T-helper 2 cell (primary cell): ENCODE results near the gene PCGF2.
"Not testable (repeated sequence)": the region's sequence is repeated elsewhere in the genome, so short reads cannot be mapped to it uniquely, and the experiment has no call there.

ENCODE experiments used
- DNase-seq, 5 experiments: peaks; one replicate each; pipeline versions ENCODE4 v3.0.0 to v3.0.0-alpha.2; 2012 to 2022

Gene PCGF2

DNA sequence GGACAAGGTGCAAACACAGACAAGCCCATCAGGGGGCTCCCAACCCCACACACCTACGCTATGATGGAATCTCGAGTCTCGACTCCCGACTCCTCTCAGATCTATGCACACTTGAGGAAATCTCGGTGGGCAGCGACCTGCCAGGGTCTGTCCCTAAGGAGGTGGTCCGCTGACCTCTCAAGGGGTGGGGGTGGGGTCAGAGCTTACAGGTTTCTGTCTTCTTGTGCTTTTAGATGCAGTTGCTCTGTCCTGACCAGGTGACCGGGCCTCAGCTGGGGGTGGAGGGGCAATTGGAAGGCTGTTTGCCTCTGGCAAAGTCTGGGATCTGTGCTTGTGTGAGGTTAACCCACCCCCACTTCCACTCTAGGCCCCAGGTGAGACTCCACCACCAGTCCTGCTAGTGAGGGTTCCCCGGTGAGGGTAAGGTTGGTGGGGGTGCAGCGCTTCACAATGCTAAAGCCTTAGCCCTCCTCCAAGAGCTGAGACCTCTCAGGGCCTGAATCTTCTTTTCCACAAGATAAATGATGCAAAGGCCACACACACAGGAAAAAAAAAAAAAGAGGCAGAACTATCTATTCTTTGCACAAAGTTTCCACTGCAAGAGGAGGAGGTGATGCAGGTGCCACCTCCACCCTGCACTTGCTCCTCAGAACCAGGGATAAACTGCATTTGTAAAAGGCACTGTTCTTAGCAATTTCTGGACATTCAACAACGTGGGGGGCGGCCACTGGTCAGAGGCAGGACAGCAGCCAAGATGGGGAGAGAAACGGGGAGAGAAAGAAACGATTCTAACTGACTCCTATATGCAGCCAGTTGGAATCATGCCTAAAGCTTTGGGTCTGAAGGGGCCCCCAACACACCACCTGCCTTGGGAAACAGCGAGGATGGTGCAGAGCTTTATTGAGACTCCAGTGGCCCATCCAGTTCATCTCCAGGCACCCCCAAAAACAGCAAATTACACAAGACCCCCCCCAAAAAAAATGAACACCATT is 13.9 kb downstream of the PCGF2 start:
- DNase-seq: peak in 1 of 5 experiments; percentile 38

DNA sequence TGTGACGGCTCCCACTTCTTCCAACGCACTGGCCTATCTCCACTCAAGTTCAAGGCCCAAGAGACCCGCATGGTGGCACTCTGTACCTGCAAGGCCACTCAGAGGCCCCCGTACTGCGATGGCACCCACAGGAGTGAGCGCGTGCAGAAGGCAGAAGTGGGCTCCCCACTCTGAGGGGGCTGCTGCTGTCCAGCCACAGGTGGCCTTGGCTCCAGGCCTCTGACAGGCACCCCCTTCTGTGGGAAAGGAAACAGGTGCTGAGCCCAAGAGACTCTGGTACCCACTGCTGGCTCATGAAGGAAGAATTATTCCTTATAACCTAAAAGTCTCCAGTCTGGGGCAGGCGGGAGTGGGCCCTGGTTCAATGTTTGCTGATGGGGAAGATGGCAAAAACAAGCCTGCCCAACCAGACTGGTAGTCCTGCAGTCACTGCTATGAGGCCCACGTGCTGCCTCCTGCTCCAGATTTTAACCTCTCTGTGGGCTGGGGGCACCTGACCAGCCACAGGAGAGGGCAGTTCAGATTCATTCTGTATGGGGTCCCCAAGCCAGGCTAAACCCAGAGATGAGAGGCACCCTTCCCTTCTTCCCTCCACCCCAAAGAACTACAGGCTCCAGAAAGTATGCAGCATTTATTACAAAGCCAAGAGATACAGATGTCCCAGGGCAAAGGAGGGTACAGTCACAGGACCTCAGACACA is 14.7 kb downstream of the PCGF2 start:
- no peak for DNase-seq

DNA sequence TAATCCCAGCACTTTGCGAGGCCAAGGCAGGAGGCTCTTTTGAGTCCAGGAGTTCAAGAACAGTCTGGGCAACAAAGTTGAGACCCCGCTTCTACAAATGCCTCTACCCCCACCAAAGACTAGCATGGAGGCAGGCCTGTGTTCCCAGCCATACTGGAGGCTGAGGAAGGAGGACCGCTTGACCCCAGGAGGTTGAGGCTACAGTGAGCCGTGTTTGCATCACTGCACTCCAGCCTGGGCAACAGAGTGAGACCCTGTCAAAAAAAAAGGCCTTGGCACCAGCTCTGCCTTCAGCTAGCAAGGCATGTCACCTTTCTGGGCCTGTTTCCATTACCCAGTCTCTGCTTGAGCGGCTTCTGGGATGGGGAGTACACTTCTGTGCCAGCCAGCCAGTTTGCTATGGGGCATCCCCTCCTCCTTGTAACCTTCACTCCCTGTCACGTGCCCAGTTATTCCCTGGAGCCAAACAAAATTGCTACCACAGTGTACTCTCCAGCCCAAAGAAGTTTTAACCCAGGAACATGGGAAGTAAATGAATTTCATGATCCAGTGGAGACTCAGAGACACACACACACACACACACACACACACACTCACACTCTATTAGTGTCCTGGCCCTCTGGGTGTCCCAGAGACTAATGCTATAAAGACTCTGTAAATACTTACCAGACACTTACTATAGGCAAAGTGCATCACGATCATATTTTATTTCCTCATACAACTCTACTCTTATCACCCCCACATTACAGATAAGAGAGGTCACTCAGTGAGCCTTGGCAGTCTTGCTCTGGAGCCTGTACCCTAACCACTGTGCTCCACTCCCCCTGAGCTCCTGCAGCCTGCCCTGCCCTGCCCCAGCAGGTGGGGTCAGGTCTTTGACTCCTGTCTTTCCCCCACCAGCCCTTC is 15.5 kb downstream of the PCGF2 start:
- DNase-seq: no peak

DNA sequence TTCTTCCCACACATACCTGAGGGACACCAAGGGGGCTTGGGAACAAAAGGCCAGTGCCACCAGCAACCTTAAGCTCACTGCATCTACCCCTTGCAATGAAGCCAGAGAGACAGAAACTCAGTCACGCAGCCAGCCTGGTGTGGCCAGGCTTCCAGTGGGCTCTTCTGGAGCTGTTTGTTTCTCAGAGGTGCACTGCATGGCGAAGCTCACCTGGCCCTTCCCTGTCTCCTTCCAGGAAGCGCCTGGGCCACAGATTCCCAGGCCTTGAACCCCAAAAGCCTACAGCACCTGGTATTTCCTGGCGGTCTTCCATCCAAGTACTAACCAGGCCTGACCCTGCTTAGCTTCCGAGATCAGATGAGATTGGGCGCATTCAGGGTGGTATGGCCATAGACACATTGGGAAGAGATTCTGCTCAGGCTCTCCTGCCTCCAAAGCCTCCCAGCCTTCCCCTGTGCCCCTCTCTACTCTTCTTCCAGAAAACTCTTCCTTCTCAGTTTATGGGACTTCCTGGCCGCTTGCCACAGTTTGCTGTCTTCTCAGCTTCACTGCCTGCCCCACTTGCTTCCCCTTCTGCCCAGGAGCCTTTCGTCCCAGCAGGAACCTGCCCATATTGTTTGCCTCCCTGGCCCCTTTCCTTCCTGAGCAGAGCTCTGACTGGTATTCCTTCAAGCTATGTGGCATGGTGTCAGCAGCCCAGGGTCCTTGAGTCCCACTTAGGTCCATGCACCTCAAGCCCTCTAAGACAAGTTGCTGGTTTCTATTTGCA is 16.4 kb downstream of the PCGF2 start:
- DNase-seq: no peak

DNA sequence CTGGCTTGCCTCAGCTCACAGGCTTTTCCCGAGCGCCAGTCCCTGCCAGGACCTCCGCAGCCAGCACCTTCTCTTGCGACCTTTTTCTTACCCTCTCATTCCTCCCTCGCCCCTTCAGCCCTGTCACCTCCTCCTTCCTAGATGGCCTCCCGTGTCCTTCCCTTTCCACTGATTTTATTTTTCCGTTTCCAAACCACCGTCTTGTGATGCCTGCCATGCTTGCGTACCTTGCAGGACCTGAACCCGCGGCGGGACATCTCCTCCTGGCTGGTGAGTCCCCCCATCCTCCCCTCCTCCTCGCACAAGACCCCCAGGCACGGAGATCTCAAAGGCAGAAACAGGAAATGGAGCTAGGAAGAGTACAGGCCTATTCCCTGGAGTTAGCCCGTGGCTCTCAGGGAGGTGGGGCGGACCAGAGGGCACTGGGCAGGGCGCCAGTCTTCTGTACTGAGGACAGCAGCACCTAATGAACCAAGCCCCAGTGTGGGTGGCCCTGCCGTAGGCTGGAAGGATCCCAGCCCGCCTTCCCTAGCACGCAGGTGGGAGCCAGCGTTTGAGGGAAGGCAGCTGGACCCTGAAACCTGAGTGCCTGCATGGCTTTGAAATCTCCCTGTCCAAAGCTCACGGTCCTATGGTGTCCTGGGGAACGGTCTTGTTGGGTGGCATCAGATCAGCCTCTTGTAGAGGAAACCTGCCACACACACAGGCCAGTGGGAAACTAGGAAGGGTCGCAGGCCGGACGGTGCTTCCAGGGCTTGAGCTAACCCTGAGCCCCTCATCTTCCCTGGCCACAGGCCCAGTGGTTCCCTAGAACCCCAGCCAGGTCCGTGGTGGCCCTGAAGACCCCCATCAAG is 17.4 kb downstream of the PCGF2 start:
- DNase-seq: peak in 1 of 5 experiments; percentile 50

DNA sequence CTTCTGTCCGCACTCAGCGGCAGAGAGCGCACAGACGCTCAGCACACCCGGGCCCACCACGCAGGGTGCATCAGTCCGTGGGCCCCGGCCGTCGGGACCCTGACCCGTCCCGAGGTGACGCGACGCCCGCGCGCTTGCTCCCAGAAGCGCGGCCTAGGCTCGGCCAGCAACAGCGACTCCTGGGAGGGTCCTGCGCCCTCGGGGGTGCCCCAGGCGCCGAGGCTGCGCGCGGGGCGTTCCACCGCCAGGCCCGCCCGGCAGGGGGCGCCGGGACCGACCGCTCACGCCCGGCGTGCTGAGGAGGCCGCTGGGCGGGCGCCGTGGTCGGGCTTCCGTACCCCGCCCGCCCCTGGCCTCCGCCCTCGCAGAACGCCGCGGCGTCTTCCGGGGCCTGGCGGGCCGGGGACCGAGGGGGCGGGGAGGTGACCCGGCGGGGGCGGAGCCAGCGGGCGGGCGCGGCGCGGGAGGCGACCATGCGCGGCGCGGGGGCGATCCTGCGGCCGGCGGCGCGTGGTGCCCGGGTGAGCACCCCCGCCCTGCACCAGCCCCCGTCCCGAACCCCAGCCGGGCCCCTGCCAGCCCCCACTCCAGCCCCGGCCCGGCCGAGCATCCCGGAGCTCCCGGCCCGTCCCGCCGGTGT is 18.1 kb downstream of the PCGF2 start, which contains the start of gene CISD3:
TSS of gene CISD3 (plus strand) at position 456 of the 640 bp plus-strand sequence. CDS start at position 474, 18 bp downstream.
- peak; percentile 70 to 95 (median 83) for DNase-seq

DNA sequence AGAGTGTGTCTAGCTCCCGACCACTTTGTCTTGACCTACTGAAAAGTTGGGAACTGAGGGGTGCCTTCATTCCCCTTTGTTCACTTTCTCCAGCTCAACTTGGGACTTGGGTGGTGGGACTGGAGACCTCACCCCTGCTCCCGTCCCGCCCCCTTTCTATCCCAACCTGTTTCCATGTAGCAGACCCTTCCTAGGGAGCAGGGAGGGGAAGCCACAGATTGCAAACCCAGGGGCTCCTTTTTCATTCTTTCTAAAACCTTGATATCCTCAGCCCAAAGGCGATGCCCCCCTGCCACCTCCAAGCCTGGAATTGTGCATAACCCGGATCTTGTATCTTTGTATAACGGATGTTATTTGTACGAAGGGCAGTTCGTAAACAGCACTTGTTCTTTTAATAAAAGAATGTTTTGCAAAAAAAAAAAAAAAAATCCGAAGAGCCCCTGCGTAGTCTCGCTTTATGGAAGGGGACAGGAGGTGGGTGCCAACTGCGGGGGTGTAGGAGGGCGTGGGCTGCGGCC is 18.7 kb downstream of the PCGF2 start:
- no peak for DNase-seq

DNA sequence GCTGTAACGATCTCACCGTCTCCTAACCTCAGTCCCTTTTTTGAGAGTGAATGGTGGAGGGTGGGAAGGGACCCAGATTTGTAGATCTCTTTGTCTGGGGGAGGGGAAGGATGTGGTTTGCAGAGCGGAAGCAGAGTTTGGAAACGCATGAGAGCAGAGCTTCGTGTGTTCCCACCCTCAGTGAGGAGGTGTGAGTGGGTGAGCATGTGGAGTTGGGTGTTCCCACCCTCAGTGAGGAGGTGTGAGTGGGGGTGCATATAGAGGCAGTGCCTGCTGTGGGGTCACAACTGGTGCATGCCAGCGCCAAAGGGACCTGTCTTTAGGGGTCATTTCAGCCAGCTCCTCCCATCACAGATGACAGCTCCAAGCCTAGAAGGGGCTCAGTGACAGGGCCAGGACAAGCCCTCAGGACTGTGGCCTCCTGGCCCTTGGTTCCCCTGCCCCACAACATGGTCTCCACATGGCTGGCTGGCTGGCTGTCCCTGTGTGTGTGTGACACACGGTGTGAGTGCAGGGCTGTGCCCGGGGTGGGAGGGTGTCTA is 19.8 kb downstream of the PCGF2 start:
- DNase-seq: peak in 3 of 5 experiments; percentile 54 to 94 (median 89)

DNA sequence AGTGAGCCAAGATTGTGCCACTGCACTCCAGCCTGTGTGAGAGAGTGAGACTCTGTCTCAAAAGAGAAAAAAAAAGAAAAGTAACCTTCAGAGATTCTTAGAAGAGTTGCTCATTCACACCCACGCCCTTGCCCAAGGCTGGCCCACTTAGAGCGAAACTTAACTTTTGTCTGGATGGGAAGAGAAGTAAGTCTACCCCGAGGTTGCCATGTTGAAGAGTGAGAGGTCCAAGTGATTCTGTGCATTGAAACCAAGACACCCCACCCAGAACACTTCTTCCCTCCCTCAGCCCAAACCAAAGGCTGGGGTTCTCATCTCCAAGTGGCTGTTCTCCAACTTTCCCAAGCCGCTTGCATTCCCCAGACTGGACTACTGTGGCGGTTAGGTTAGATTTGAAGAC is 20.4 kb downstream of the PCGF2 start:
- DNase-seq: peak in 3 of 5 experiments; percentile 60 to 81 (median 80)

DNA sequence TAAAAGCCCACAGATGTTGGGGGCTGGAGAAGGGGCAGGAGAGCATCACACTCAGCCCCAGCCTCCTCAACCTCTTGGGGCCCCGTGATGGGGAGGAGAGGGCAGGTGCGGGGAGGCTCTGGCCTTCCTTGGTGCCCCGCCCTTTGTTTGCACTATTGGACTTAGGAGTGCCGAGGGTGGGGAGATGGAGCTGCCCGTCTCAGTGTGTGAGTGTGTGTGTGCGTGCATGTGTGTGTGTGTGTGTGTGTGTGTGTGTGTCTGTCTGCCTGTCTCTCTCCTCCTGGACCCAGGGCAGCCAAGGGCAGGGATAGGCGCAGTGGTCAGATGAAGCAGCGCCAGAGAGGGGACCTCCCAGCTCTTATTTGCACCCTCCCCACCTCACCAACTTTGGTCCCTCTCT is 22.0 kb downstream of the PCGF2 start:
- not testable (repeated sequence) for DNase-seq

DNA sequence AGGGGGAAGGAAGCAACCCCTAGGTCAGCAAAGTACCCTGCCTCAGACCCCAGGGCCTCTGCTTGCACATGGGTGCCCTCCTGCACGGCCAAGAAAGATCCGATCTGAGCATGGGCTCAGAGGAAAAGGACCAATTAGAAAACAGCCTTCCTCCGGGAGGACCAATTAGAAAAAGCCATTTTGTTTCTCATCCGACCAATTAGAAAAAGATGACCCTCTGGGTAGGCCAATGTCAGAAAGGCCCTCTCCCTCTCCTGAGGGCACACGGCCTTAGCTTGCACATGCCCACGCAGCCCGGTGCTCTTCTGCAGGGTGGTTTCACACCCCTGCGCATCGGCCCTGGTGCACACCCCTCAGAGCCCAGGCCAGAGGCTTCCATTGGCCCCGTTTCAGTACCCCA is 23.1 kb downstream of the PCGF2 start:
- no peak for DNase-seq

DNA sequence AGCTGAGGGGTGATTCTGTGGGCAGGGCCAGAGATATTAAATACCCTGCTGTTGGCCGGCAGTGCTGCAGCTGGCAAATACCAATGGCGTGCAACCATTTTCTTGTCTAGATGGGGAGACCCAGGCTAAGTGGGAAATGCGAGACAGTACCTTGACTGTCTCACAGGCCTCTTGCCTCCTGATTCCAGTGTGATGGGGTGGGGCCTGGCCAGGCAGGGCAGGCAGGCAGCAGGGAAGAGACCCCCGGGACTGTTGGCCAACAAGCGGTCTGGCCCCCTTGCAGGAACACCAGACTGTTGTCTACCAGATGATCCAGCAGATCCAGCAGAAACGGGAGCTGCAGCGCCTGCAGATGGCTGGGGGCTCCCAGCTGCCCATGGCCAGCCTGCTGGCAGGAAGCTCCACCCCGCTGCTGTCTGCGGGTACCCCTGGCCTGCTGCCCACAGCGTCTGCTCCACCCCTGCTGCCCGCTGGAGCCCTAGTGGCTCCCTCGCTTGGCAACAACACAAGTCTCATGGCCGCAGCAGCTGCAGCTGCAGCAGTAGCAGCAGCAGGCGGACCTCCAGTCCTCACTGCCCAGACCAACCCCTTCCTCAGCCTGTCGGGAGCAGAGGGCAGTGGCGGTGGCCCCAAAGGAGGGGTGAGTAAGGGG is 23.7 kb downstream of the PCGF2 start:
- peak in 1 of 5 experiments; percentile 32 for DNase-seq

DNA sequence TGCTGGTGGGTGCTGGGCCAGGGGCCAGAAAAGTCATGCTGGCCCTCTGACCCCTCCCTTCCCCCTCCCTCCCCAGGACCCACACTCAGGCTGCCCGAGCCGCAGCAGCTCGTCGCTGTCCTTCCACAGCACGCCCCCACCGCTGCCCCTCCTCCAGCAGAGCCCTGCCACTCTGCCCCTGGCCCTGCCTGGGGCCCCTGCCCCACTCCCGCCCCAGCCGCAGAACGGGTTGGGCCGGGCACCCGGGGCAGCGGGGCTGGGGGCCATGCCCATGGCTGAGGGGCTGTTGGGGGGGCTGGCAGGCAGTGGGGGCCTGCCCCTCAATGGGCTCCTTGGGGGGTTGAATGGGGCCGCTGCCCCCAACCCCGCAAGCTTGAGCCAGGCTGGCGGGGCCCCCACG is 26.3 kb downstream of the PCGF2 start:
- no peak for DNase-seq

DNA sequence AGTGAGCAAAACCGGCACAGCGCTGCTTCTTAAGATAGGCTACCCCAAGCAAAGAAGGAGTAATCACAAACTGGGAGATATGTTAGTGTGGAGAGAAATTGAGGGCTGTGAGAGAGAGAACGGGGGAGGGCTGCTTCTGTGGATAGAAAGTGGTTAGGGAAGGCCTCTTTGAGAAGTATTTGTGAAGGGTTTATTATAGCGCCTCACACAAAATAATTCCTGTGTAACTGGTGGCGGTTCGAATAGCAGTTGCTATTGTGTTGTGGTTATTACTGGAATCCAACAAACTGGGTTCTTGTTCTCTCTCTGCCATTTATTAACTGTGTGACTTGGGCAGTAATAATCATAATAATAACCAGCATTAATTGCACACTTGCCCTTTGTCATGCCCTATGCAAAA is 27.2 kb downstream of the PCGF2 start:
- DNase-seq: no peak

DNA sequence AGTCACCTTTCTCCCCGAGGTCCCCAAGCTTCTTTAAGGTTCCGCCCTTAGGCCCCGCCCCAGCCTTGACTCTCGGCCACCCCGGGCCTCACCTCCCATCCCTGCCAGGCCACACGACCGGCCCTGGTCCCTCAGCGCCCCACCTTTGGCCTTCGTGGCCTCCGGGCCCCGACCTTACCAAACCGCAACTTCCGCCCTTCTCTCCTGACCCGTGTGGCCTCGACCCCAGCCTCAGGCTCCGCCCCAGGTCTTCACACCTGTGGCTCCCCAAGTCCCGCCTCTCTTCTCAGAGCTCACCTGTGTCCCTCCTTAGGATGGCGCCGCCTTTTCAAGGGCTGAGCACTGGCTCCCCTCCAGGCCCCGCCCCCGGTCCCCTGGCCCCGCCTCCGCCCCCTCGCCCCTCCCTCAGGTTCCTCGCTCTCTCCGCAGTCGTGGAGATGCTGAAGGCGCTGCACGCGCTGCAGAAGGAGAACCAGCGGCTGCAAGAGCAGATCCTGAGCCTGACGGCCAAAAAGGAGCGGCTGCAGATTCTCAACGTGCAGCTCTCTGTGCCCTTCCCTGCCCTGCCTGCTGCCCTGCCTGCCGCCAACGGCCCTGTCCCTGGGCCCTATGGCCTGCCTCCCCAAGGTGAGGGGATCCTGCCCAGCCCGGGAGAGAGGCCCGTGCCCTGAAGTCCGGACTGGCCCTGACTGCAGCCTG is 28.0 kb downstream of the PCGF2 start:
- no peak for DNase-seq

DNA sequence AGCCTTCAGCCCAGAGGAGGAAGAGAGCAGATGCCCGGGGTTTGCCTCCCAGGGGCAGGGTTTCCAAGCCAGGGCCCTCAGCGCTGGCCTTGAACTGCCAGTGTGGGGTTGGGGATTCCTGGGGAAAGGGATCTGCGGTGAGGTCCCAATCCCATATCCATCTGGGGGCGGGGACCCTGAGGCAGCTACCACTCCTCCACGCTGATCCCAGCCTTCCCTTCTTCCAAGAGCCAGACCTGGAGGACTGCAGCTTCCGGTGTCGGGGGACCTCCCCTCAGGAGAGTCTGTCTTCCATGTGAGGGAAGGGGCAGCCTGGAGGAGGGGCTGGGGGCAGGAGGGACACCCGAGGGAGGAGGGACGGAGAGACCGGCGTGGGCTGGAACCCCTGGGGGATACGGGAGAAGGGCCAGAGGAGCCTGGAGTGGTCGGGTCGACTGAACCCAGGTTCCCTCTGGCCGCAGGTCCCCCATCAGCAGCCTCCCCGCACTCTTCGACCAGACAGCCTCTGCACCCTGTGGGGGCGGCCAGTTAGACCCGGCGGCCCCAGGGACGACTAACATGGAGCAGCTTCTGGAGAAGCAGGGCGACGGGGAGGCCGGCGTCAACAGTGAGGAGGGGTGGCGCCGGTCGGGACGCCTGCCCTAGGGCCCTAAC is 28.7 kb downstream of the PCGF2 start:
- no peak for DNase-seq

DNA sequence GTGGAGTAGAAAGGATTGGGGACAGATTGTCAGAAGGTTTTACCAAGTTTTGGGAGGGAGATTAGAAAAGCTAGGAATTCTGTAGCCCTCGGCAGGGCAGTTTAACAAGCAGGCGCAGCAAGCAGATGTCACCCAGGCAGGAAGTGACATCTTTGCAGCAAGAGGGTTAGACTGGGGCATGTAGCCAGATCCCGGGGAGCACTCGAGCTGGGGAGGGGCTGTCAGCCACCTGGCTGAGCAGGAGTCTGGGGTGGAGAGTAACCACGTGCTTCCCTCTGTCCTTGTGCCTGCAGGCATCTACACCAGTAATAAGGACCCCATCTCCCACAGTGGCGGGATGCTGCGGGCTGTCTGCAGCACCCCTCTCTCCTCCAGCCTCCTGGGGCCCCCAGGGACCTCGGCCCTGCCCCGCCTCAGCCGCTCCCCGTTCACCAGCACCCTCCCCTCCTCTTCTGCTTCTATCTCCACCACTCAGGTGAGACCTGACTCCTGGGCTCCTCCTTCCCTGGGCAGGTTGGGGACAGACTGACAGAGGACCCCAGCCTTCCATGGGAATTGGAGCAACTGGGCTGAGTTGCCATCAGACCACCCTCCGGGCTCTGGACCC is 30.9 kb downstream of the PCGF2 start:
- no peak for DNase-seq
